Osteocyte (in vitro differentiated cells): Measurements from ENCODE around the gene NCK2. TPM values are rescaled to one million over a fixed set of nuclear protein-coding genes. Genes with fewer than 3 reads are reported as not detected.

Experiments
- DNase-seq: peaks from one replicate; pipeline ENCODE4 v3.0.0; 2021; ENCODE audit warnings: mixed read lengths; ENCODE audit not compliant: unreplicated experiment; ENCODE audit errors: extremely low spot score
- H3K27ac Mint-ChIP-seq: one replicate; pipeline ENCODE4 v1.8.0; 2021; ENCODE audit warnings: mild to moderate bottlenecking, mixed read lengths; ENCODE audit not compliant: unreplicated experiment
- H3K27me3 Mint-ChIP-seq: one replicate; pipeline ENCODE4 v1.8.0; 2021; ENCODE audit warnings: mixed read lengths; ENCODE audit not compliant: unreplicated experiment
- H3K36me3 Mint-ChIP-seq: one replicate; pipeline ENCODE4 v1.8.0; 2021; ENCODE audit warnings: mixed read lengths; ENCODE audit not compliant: unreplicated experiment
- H3K4me1 Mint-ChIP-seq: one replicate; pipeline ENCODE4 v1.8.0; 2021; ENCODE audit warnings: mixed read lengths; ENCODE audit not compliant: unreplicated experiment
- H3K4me3 Mint-ChIP-seq: one replicate; pipeline ENCODE4 v1.8.0; 2021; ENCODE audit warnings: mild to moderate bottlenecking, moderate library complexity, mixed read lengths; ENCODE audit not compliant: unreplicated experiment
- H3K9me3 Mint-ChIP-seq: one replicate; pipeline ENCODE4 v1.8.0; 2021; ENCODE audit warnings: mixed read lengths; ENCODE audit not compliant: unreplicated experiment
- total RNA-seq: library from RNA; stranded (reverse); gene quantifications from 2 replicates; pipeline ENCODE4 v1.2.1, GENCODE V29; 2021
- TF ChIP-seq, protein P1 (sequence below): fragments of 200-600 bp; sonication (generic); IDR thresholded peaks from 2 replicates; pipeline ENCODE4 v1.5.0; 2021; ENCODE audit warnings: antibody characterized with exemption, mild to moderate bottlenecking, moderate library complexity

Gene NCK2
- total RNA-seq, 1 donor from 2014 or later, result 39.5 TPM

DNA sequence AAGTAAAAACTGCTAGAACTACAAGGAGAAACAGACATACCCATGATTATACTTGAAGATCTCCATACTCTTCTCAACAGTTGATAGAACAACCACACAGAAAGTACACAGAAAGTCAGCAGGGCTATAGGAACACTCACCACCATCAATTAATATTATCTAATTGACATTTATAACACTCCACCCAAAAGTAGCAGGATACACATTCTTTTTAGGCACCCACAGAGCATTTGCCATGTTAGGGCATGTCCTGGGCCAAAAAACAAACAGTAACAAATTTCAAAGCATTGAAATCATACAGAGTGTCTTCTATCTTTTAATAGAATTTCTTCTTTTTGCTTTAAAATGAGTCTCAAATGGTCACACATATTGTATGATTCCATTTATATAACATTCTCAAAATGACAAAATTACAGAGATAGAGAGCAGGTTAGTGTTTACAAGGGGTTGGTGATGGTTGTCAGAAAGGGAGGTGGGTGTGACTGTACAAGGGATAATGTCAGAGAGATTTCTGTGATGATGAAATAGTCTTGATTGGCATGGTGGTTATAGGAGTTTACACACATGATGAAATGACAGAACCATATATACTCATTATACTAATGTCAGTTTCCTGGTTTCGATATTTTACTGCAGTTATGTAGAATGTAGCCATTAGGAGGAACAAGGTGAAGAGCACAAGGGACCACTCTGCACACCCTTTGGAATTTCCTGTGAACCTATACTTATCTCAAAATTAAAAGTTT lies 82.8 kb downstream of the NCK2 start:
- peaks cover 23% of the 10 kb centered on the region for H3K36me3 Mint-ChIP-seq
- H3K4me3 Mint-ChIP-seq, result no peak overlapping the region
- H3K27ac Mint-ChIP-seq, result no peak overlapping the region
- DNase-seq, result no peak
- no peaks in the 10 kb centered on the region for H3K4me1 Mint-ChIP-seq
- no peaks in the 10 kb centered on the region for H3K27me3 Mint-ChIP-seq
- TF ChIP-seq, protein P1, sequence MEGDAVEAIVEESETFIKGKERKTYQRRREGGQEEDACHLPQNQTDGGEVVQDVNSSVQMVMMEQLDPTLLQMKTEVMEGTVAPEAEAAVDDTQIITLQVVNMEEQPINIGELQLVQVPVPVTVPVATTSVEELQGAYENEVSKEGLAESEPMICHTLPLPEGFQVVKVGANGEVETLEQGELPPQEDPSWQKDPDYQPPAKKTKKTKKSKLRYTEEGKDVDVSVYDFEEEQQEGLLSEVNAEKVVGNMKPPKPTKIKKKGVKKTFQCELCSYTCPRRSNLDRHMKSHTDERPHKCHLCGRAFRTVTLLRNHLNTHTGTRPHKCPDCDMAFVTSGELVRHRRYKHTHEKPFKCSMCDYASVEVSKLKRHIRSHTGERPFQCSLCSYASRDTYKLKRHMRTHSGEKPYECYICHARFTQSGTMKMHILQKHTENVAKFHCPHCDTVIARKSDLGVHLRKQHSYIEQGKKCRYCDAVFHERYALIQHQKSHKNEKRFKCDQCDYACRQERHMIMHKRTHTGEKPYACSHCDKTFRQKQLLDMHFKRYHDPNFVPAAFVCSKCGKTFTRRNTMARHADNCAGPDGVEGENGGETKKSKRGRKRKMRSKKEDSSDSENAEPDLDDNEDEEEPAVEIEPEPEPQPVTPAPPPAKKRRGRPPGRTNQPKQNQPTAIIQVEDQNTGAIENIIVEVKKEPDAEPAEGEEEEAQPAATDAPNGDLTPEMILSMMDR, result no peak
- H3K9me3 Mint-ChIP-seq, result peaks cover 20% of the 10 kb centered on the region

DNA sequence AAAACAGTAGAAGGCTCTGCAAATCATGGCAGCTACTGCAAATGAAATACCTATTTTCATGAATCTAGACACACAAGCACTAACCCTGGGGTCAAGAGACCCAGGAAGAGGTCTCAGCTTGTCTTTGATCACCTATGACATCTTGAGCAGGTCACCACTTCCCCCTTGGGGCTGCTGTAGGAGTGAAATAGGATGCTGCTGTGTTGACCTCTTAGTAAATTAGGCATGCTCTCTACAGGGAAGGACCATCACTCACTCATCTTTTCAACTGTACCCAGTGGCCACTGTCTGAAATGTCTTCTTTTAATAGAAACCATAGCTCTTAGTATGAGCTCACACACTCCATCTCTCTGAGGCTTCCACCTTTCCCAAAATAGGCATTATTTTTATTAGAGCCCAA lies 83.8 kb downstream of the NCK2 start:
- TF ChIP-seq, protein P1, result no peak
- peaks cover 29% of the 10 kb centered on the region for H3K9me3 Mint-ChIP-seq
- H3K36me3 Mint-ChIP-seq, result peaks cover 25% of the 10 kb centered on the region

DNA sequence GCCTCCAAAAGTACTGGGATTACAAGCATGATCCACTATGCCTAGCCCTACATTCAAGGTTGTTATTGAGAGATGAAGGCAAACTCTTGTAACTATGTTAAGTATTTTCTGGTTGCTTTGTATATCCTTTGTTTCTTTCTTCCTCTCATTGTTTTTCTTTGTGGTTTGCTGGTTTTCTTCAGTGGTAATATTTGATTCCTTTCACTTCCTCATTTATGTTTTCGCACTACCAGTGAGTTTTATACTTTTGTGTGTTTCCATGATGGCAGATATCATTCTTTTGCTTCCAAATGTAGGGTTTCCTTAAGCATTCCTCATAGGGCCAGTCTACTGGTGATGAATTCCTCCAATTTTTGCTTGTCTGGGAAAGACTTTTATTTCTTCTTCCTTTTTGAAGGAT lies 90.2 kb downstream of the NCK2 start:
- H3K4me3 Mint-ChIP-seq, result no peak overlapping the region
- TF ChIP-seq, protein P1, result no peak

More for the DNA sequence above, 83.8 kb downstream of the NCK2 start:
- no peak overlapping the region for H3K27ac Mint-ChIP-seq
- no peaks in the 10 kb centered on the region for H3K4me1 Mint-ChIP-seq
- H3K4me3 Mint-ChIP-seq, result no peak overlapping the region
- DNase-seq, result no peak
- H3K27me3 Mint-ChIP-seq, result no peaks in the 10 kb centered on the region

DNA sequence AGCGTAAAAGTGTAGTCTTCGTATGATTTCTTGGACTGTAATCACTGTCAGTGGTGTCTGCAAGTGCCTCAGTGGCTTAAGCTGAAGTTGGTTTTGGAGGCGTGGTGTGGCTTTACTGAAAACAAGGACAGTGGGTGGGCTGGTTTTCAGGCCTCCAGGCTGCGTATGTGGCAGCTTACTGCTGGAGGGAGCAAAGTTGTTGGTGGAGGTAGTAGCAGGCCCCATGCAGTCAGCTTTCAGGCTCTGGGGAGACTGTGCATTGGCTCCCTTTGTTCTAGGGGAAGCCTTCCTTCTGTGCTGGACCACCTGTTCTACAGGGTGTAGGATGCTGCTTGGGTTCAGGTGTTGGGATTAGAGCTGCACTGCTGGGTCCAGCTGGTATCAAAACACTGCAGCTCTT lies 91.6 kb downstream of the NCK2 start:
- Mint-ChIP-seq H3K27ac (no peak overlapping the region), H3K27me3 (no peaks in the 10 kb centered on the region), H3K9me3 (peaks cover 43% of the 10 kb centered on the region), H3K4me3 (no peak overlapping the region), H3K36me3 (peaks cover 29% of the 10 kb centered on the region), H3K4me1 (no peaks in the 10 kb centered on the region)
- TF ChIP-seq, protein P1, result no peak
- no peak for DNase-seq

More for the DNA sequence above, 90.2 kb downstream of the NCK2 start:
- Mint-ChIP-seq H3K4me1 (no peaks in the 10 kb centered on the region), H3K36me3 (peaks cover 29% of the 10 kb centered on the region), H3K9me3 (peaks cover 43% of the 10 kb centered on the region), H3K27ac (no peak overlapping the region), H3K27me3 (no peaks in the 10 kb centered on the region)
- DNase-seq, result no peak

DNA sequence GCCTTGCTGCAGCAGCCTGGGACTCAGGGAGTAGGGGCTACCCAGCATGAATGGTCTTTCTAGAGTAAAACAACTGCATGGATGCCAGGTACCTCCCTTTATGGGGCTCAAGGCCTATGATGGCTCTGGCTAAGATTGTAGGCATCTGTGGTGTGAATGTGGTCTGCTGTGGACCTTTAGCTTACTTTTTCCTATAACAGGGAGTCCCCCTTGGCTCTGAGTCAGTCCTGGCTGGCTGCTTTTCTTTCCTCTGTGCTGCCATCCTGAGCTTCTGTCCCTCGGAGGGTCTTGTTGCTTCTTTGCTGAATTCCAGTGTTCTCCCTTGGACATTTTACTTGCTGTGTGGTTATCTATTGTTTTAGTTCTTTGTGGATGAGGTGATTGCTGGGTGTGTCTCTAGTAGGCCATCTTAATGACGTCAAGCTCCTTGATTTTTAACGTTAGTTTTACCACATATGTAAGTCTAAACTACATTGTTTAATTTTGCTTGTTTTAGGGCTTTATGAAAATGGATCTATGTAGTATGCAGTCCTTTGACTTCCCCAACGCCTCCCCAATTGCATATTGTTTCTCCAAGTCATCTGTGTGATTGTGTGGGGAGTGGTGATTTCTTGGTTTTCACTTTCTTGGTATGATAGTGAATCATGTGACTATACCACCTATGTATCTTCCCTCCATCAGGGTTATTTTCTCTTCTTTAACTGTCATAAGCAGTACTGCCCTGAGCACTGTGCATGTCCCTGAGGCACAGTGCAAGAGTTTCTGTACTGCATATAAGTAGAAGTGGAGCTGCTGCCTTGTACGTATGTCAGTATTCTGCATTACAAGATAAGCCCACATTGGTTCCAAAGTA lies 92.4 kb downstream of the NCK2 start:
- DNase-seq, result no peak
- TF ChIP-seq, protein P1, result no peak
- Mint-ChIP-seq H3K4me3 (no peak overlapping the region), H3K4me1 (no peaks in the 10 kb centered on the region), H3K27me3 (no peaks in the 10 kb centered on the region), H3K9me3 (peaks cover 36% of the 10 kb centered on the region), H3K36me3 (peaks cover 23% of the 10 kb centered on the region), H3K27ac (no peak overlapping the region)
